ENCODE measurements around the gene PAQR9.
"Not testable (repeated sequence)": the region's sequence is repeated elsewhere in the genome, so short reads cannot be mapped to it uniquely, and the experiment has no call there.

PAQR9 gene, protein sequence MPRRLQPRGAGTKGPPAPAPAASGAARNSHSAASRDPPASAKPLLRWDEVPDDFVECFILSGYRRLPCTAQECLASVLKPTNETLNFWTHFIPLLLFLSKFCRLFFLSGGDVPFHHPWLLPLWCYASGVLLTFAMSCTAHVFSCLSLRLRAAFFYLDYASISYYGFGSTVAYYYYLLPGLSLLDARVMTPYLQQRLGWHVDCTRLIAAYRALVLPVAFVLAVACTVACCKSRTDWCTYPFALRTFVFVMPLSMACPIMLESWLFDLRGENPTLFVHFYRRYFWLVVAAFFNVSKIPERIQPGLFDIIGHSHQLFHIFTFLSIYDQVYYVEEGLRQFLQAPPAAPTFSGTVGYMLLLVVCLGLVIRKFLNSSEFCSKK

DNA sequence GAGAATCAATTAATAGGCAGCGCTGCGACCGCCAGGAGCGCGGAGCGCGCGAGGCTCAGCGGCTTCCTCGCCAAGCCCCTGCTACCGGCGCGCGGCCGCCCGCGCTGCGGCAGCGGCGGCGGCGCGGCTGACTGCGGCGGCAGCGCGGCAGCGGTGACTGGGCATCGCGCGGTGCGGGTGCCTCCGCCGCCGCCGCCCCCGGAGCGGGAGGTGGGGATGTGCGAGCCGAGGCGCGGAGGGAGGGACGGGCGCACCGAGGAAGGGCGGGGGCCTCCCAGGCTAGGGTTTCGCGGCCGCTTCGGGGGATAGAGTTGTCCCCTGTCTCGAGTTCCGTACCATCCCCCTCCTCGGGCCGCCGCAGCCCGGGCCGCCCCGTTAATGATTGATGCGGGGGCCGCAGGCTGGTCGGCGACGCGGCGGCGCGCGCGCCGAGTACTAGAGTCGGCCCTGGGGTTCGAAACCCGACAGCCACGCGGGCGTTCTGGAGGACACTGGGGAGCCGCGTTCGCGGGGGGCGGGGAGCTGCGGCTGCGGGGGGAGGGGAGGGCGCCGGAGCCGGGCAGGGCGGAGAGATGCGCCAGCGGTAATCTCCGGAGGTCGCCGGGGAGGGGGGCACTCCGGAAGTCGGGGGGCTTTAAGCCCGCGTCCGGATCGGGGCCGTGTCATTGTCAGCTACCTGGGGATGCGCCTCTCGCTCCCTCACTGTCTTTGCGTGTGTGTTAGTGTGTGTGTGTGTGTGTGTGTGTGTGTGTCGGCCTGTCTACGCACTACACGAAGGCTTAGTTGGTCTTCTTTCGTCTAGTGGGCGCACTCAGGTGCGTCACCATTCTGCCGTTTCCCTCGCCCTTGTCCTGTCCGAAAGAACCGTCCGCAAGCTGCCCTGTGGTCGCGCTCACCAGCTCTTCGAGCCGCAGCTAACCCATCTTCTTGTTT is at the start of gene PAQR9:
PAQR9 (minus strand) TSS at position 159 of the 933 bp plus-strand sequence. CDS start 338 bp downstream, outside the sequence.
- DNase-seq, result no peak

DNA sequence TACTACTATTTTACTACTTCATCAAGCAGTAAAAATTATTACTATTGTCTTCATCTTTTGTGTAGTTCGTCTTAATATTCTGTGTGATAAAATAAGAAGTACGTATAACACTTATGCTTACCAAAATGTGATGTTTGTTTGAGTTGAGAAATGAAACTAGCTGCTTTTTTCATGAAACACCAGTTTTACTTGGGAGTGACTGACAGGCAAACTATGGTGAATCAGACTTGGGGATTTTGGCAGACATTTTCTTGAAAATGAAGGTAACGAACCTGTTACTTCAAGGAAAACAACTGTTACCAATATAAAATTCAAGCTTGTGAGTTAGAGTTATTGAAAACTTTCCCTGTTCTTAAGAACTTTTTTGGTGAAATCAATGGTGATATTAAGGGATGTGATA is 48.2 kb upstream of the PAQR9 start:
- no peak for DNase-seq

DNA sequence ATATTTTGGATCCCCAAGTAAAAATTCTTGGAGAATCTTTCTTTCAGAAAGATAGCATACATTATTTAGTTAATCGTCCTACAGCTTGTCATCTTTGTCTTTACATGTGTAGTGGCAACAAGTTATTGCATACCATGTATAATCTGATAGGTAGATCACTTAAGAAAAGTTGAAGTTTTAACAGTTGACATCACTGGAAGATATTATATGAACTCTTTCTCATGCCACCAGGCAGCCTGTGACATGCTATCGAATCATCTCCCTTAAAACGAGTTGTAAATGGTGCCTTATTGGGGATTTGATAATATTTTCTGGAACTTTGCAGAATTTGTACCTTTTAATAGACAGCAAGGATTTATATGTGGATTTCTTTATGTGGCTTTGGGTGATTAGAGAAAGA is 46.5 kb upstream of the PAQR9 start:
- peak; percentile 8 for DNase-seq

DNA sequence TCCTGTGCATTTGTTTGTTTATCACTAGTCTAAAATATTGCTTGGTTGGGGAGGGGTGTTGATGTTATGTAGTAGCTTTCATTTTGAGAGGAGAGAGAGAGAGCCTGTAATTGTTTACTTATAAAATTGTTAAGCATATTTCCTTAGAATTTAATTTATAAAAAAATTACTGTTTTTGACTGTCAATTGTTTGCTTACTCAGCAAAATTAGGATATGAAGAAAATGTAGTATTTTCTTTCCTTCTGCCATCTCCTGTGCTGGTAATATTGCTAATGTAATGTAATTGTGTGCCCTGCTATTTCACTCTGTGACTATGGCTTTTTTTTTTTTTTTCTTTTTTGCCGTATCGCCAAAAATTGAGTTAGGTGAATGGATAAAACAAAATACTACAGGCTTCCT is 41.3 kb upstream of the PAQR9 start:
- DNase-seq, result no peak

DNA sequence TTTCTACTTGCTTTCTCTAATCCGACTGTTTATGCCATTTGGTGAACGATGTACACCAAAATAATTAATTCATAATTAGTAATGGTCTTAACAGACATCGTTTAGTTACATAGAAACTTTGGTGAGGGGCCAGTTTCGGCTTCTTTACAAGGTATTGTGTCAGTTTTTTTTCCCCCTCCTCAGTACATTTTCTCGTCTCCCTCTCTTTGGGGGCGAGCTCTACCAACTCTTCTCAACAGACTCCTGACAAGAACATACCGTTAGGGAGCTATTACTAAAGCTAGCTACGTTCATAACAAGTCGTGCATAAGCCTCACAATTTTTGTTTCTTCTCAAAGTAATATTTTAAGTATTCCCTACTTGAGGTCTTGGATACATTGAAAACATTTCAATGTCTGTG is 39.3 kb upstream of the PAQR9 start:
- no peak for DNase-seq

DNA sequence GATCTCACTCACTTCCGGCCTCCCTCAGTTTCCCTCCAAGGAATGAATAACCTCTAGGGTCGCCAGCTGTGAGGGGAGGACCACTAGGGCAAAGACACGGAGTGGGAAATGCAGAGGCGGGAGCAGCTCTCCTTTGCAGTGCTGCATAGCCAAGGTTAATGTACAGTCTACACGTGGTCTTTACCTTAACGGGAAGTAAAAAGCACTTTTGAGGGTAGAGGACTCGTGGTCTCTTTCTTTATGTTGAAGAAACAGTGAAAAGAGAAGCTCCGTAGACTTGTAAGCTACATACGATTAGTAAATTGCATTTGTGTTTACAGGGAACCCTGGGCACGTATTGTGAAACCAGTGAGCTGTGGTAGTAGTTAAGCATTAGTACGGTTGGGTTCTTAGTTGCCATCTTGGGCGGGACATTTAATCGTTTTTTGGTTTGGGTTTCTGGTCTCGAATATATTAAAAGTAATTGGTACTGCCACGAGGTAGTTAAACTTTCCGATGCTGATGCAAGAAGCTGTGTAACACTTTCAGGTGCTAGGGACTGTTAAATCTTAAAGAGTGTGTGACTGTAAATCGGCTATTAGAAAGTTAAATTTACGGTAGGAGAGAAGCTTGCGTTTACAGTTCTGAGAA is 38.7 kb upstream of the PAQR9 start:
- DNase-seq, result peak; percentile 10

DNA sequence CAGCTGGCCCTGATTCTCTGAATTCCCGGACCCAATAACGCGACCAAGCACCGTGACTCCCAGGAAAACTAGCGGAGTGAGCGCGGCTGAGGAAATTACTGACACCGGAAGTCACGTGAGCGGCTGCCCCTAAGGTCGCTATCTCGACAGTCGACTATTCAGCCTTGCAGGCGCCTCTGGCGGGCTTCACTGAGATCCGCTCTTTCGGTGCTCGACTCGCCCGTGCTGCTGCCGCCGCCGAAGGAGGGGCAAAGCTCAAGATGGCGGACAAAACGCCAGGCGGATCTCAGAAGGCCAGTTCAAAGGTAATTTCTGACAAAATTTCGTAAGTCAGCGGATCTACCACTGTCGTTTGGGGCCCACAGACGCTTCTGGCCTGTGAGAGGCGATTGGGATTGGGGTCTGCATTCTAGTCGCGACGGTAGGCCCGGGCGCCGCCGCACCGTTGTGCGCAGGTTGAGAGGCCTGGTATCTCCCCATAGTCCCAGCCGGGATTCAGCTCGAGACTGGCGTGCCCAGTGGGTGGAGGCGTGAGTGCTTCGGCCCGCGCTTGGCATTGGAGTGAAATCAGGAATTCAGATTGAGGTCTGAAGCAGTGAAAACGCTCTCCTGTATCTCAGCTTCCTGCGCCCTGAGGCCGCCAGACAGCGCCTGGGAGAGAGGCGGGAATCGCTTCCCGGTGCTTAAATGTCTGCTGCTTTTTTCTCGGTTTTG is 38.1 kb upstream of the PAQR9 start, which contains the start of gene U2SURP:
U2SURP (plus strand) TSS at position 202 of the 714 bp plus-strand sequence; CDS start at position 261, 59 bp downstream.
- DNase-seq, result peak; percentile 98

DNA sequence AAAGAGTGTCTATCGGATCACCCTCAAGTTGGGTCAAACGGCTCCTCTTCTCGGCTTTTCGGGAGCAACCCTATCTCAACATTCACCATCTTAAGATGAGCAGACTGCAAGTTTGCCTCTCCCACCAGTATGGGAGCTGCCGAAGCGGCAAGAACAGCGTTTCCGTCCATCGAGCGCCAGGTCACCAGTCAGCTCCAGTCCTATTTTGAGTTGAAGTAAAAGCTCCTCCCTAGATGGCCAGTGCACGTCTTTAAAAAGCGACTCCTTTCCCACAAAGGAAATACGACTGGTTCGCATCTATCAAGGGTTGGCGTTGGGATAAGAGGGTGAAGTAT is 37.5 kb upstream of the PAQR9 start:
- no peak for DNase-seq

DNA sequence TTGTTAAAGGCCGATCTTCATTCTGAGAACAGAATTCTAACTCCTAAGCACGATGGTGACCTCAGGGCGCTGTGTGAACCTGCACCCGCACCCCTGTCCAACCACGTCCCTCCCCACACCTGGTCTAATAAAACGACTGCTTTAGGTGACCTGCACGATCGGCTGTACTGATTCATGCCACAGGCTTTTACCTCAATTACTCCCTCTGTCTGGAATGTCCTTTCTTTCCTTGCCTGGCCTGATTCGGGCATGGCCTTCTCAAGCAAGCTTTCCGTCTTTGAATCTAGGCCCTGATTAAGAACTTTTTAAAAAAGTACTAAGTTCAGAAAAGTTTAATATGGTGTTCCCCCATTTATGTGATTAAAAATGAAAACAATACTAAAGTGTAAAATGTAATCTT is 37.1 kb upstream of the PAQR9 start:
- peak; percentile 58 for DNase-seq

DNA sequence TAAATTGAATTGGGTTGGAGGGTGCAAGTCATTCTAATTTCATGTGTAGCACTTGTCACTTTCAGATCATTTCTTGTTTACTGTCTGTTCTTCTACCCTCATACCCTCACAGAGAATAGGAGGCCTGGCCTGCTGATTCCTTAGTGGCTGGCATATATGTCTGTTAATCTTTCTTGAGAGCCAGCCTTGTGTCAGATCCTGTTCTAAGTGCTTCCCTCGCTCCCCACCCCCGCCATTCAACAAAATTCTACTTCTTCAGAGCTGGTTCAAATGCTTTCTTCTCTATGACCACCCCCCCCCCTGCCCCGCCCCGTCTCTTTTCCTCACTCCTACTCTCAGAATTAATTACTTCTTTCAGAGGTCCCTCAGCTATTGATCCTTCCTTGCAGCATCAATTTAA is 36.4 kb upstream of the PAQR9 start:
- DNase-seq, result peak; percentile 28

DNA sequence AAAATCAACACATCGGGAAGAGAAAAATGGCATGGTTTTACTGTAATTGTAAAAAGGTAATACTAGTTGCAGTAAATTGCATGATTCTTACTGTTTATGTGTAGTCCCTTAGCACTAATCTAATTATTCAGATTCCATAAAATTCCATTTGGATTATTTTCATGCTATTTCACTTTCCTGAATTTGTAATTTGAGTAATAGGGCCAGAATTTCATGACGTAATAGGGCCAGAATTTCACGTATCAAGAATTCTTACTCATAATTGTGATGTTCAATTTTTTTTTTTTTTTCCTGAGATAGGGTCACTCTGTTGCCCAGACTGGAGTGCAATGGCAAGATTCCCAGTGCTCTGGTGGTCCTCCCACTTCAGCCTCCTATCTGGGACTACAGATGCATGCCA is 35.0 kb upstream of the PAQR9 start:
- DNase-seq, result peak; percentile 75

DNA sequence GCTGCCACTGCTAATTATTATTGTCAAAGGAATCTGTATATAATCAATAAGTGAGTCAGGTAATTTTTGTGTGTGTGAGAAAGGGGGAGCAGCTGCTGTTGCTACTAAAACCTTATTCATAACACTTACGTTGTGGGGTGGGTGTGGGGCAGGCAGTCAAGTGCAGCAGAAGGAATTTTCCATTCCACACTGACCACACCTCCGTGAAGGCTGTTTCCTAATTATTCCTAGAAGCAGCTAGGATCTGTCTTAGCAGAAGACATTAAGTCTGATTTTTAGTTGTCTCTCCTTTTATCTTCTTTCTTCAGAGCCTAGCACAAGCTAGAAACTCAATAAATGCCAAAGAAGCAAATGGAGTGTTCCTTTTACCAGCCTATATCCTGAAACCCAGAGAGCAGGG is 33.9 kb upstream of the PAQR9 start:
- no peak for DNase-seq

DNA sequence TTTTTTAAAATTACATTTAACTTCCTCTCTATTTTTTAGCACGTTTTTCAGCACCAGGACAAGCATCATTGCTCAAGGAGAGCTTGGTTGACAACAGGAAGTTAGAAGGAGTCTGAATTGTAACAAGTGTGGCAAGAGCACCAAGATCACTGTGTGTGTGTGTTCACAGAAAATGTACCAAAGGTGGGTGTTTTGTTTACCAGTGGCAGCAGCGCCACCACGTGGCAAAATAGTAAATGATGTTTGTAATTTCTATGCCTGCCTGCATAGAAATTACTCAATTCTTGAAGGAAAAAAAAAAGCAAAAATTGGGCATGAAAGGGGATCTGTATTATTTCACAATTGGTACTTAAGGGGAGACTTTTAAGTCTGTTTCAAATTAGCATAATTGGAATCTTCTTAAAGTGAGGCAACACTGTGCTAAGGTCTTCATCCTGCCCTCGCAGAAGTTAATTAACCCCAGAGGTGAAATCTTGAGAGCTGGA is 30.5 kb upstream of the PAQR9 start:
- DNase-seq, result peak; percentile 62

DNA sequence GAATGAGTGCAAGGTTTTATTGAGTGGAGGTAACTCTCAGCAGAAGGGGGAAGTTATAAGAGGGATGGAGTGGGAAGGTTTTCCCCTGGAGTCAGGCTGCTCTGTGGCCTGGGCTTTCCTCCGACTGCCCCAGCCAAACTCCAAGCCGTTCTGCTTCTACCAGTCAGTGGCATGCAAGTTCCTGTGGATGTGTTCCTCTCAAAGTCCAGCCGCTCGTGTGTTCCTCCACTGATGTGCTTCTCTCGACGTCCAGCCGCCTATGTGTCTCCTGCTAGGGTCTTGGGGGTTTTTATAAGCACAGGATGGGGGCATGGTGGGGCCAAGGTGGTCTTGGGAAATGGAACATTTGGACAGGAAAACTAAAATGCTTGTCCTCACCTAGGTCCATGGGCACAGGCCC is 28.8 kb upstream of the PAQR9 start:
- no peak for DNase-seq

DNA sequence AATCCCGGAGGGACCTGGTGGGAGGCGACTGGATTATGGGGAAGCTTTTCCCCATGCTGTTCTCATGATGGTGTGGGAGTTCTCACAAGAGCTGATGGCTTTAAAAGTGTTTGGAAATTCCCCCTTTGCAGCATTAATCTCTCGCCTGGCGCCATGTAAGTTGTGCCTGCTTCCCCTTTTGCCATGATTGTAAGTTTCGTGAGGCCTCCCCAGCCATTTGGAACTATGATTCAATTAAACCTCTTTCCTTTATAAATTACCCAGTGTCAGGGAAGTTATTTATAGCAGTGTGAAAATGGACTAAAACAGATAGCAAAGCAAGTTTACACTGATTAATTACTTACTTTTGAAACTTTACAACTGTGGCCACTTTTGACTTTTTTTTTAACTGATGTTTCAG is 27.2 kb upstream of the PAQR9 start:
- no peak for DNase-seq

DNA sequence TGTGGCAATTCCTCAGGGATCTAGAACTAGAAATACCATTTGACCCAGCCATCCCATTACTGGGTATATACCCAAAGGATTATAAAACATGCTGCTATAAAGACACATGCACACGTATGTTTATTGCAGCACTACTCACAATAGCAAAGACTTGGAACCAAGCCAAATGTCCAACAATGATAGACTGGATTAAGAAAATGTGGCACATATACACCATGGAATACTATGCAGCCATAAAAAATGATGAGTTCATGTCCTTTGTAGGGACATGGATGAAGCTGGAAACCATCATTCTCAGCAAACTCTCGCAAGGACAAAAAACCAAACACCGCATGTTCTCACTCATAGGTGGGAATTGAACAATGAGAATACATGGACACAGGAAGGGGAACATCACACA is 25.4 kb upstream of the PAQR9 start:
- DNase-seq, result not testable (repeated sequence)

DNA sequence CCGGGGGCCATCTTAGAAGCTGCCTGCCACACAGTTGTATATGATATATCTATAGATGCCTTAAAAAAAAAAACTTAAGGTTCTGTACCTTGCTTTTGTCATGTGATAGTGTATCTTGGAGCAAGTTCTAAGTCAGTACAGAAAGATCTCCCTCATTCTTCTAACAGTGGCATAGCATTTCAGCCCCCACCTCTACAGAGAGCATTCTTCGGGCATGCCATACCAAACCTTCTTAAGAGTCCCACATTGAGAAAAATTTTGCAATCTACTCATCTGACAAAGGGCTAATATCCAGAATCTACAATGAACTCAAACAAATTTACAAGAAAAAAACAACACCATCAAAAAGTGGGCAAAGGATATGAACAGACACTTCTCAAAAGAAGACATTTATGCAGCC is 24.7 kb upstream of the PAQR9 start:
- DNase-seq, result not testable (repeated sequence)

DNA sequence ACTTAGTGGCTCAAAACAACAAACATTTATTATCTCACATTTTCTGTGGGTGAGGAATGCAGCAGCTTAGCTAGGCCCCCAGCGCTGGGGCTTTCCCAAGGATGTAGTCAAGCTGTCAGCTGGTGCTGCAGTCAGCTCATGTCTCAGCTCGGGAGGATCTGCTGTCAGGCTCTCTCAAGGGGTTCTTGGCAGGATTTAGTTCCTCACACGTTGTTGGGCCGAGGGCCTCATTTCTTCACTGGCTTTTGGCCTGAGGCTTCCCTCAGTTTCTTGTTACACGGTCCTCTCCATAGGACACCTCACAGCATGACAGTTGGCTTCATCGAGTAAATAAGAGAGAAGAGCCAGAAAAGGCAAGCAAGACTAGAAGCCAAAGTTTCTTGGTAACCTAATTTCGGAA is 24.2 kb upstream of the PAQR9 start:
- DNase-seq, result no peak

DNA sequence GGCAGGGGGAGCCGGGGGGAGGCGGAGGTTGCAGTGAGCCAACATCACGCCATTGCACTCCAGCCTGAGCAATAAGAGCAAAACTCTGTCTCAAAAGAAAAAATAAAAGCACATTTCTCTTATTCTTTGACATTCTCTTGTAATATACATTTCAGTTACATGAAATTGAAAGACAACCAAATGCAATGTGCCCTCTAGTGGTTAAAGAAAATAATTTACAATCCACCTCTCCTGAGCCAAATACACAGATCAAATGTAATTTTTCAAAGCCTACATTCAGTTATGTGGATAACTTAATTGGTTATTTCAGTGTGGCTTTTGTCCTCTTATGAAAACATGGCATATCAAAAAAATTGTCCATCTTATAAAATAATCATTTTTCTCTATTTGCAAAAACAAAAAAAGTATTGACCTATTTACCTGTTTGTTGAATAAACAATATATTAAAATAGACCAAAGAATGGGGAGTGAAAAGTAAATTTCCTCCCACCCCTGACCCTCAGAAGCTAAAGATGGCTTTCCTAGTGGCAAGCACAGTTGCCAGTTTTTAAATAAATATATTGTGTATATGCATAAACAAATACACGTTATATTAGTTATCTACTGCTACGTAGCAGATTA is 23.7 kb upstream of the PAQR9 start:
- DNase-seq, result peak; percentile 38

DNA sequence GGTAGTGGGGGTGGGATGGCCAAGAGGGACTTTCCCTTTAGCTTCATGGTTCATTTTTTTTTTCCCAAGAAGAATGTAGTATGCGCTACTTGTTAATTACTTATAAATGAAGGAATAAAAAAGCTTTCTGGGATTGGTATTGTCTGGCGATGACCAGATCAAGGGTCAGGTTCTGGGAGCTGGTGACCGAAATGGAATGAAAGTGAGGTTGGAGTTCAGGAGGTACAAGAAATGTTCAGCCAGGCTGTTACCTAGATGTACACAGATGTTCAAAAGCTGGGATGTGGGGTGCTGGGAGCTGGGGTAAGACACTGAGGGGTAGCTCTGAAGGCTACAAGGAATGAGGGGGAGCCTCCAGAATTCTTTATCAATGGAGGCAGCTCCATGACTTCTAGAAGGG is 20.8 kb upstream of the PAQR9 start:
- no peak for DNase-seq

DNA sequence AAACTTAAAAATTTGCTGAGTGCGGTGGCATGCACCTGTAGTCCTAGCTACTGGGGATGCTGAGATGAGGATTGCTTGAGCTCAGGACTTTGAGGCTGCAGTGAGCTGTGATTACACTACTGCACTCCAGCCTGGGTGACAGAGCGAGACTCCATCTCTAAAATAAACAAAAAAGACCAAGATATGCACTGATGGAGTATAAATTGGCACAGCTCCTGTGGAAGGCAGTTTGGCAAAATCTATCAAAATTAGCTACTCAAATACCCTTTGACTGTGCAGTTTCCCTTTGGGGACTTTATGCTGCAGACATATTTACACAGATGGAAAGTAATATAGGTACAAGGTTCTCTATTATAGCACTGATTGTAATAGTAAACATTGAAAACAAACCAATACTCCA is 19.8 kb upstream of the PAQR9 start:
- DNase-seq, result no peak
